ENCODE data around the gene FOXQ1. TPM values are rescaled to one million over a fixed set of nuclear protein-coding genes. Genes with fewer than 3 reads are reported as not detected.

The FOXQ1 gene
- total RNA-seq (2016; rRNA removed; fragmentation: Illumina TruSeq; extraction: Trizol) (39.2 and 39.8 TPM in 2 replicates), polyA plus RNA-seq (2011; rRNA removed) (25.3 and 35.2 TPM in 2 replicates), polyA minus RNA-seq (2011; rRNA and poly(A)+ RNA removed; ENCODE audit: low replicate concordance) (8.1 and 73.3 TPM in 2 replicates), Bru-seq, nascent RNA (percentile 99 among the genes with signal in this experiment), BruChase-seq, experiment 1, labeled RNA remaining after a 6-hour chase (percentile 95 among the genes with signal in this experiment), BruChase-seq, experiment 2, labeled RNA remaining after a 2-hour chase (percentile 100 among the genes with signal in this experiment)
- total RNA-seq (2016; cell fraction: cytosol; rRNA removed; fragmentation: Illumina TruSeq; extraction: Trizol; ENCODE audit: low read depth) = 15.7 and 16.9 TPM in 2 replicates
- 33.8 and 40.6 TPM in 2 replicates for total RNA-seq (2016; cell fraction: insoluble cytoplasmic fraction; rRNA removed; fragmentation: Illumina TruSeq; extraction: Trizol)
- 48.5 and 52.3 TPM in 2 replicates for total RNA-seq (2016; cell fraction: membrane; rRNA removed; fragmentation: Illumina TruSeq; extraction: Trizol)
- 33.3 and 37.9 TPM in 2 replicates for total RNA-seq (2016; cell fraction: nucleus; rRNA removed; fragmentation: Illumina TruSeq; extraction: Trizol)
- polyA plus RNA-seq (2011; cell fraction: cytosol; rRNA removed) = 23.3 and 28.0 TPM in 2 replicates
- 24.4 and 38.2 TPM in 2 replicates for polyA plus RNA-seq (2011; cell fraction: nucleus; rRNA removed)
- polyA plus RNA-seq (2012) = 29.4 and 33.5 TPM in 2 replicates
- polyA plus RNA-seq (2016; cell fraction: cytosol; fragmentation: Illumina TruSeq; extraction: Trizol; ENCODE audit: low read depth) = 14.0 and 20.5 TPM in 2 replicates
- polyA plus RNA-seq (2016; cell fraction: insoluble cytoplasmic fraction; fragmentation: Illumina TruSeq; extraction: Trizol; ENCODE audit: low read depth) = 80.2 and 86.7 TPM in 2 replicates
- polyA plus RNA-seq (2016; cell fraction: membrane; fragmentation: Illumina TruSeq; extraction: Trizol; ENCODE audit: low read depth) = 44.4 and 57.9 TPM in 2 replicates
- 69.2 and 74.9 TPM in 2 replicates for polyA plus RNA-seq (2016; cell fraction: nucleus; fragmentation: Illumina TruSeq; extraction: Trizol; ENCODE audit: insufficient read depth, low read depth)
- polyA minus RNA-seq (2011; cell fraction: cytosol; rRNA and poly(A)+ RNA removed) = 46.4 and 59.0 TPM in 2 replicates
- 48.1 and 66.8 TPM in 2 replicates for polyA minus RNA-seq (2011; cell fraction: nucleus; rRNA and poly(A)+ RNA removed)
- long read RNA-seq, experiment 1, transcript FOXQ1-201 (1 exons, 2,309 nt) = major isoform, 6 of 6 reads
- long read RNA-seq, experiment 1, partial matches to known transcripts = 0 of 6 reads
- long read RNA-seq, experiment 1, other reads (novel, unspliced or antisense) = 0 of 6 reads
- long read RNA-seq, experiment 2, transcript FOXQ1-201 (1 exons, 2,309 nt) = major isoform, 495 of 495 reads
- long read RNA-seq, experiment 2, partial matches to known transcripts = 0 of 495 reads
- long read RNA-seq, experiment 2, other reads (novel, unspliced or antisense) = 0 of 495 reads

- Histone ChIP-seq H3K36me3 (replicated peaks in 1 of 2; ENCODE audit: control insufficient read depth in 1 of 2, insufficient read depth in 2 of 2, low read length in 2 of 2) (no peaks in the 10 kb centered on the region), H3K4me3 (replicated peaks in 1 of 3; ENCODE audit: insufficient read depth in 1 of 3, low read depth in 2 of 3, low read length in 3 of 3) (peak within 1 kb of the TSS; percentile 98 to 99 (median 98)), H3K79me2 (ENCODE audit: insufficient read depth, low read length) (peaks cover 37% of the 10 kb centered on the region), H2AFZ (ENCODE audit: low read length) (peak within 1 kb of the TSS; percentile 1), H3K4me1 (ENCODE audit: insufficient read depth, low read length) (peaks cover 46% of the 10 kb centered on the region), H3K27me3 (ENCODE audit: control insufficient read depth in 1 of 2, insufficient read depth in 2 of 2, low read length in 2 of 2) (no peaks in the 10 kb centered on the region; a peak in 1 of 5 replicates), H3K4me2 (ENCODE audit: low read depth, low read length) (peak within 1 kb of the TSS; percentile 98), H3K9me3 (ENCODE audit: low read length) (no peaks in the 10 kb centered on the region), H4K20me1 (ENCODE audit: insufficient read depth, low read length) (peaks cover 15% of the 10 kb centered on the region), H3K9ac (ENCODE audit: insufficient read depth, low read depth, low read length) (peak within 1 kb of the TSS; percentile 99), H3K27ac (ENCODE audit: extremely low read length, insufficient read depth, low read length) (peak within 1 kb of the TSS; percentile 97)
- DNase-seq (ENCODE audit: low spot score) (peak; percentile 95), FAIRE-seq (peak; percentile 51), ATAC-seq (peak; percentile 79)
- POLR2A ChIA-PET = interaction anchor here (0.9 to 12.0 kb wide), 58 partner anchors 9 to 477 kb away, joined by 3 to 900 read pairs (median 8); no protein-coding TSS in a partner anchor
- CTCF ChIA-PET (ENCODE audit: low intra/inter-chr PET ratio, low total read pairs) = interaction anchor here (2.7 to 2.9 kb wide), 2 partner anchors 24 to 48 kb away, joined by 10 to 15 read pairs; no protein-coding TSS in a partner anchor
- no TSS peak for BruUV-seq (replicated peaks)
- under 1% methylated on average over 37 of the region's 75 CpGs for WGBS (ENCODE audit: low lambda C conversion rate)
- in situ Hi-C loops (cut with HindIII; ENCODE audit: extremely low pct_ligation_motif_present, low pct_unique_long_range_greater_than_20kb) = loop anchor here (5.0 kb wide), 2 partner anchors 44 to 254 kb away; no protein-coding TSS in a partner anchor
- intact Hi-C loops (cut with micrococcal nuclease; ENCODE audit: unreplicated experiment) = loop anchor here (1.0 to 5.0 kb wide), 7 partner anchors 24 to 256 kb away; no protein-coding TSS in a partner anchor
- TF ChIP-seq SOX6 (IDR thresholded peaks at IDR 0.05) (no peak), SOX6 (CRISPR knock-in tag; IDR thresholded peaks at IDR 0.05) (peak; percentile 90), NONO (IDR thresholded peaks at IDR 0.05) (no peak), NONO (CRISPR knock-in tag; conservative IDR thresholded peaks at IDR 0.05) (peak; percentile 96), ZNF850 (CRISPR knock-in tag; conservative IDR thresholded peaks at IDR 0.05) (0 out of 2 replicates have a peak, but pooled peaks have one; percentile 83), PCBP2 (optimal IDR thresholded peaks at IDR 0.05; ENCODE audit: low read depth, low read length, poor library complexity, severe bottlenecking) (no peak), ZNF557 (CRISPR knock-in tag; IDR thresholded peaks at IDR 0.05) (peak; percentile 49), SNAPC5 (CRISPR knock-in tag; IDR thresholded peaks at IDR 0.05; ENCODE audit: borderline replicate concordance) (peak; percentile 90; the same call in 1 of the 2 replicates), ZUFSP (CRISPR knock-in tag; IDR thresholded peaks at IDR 0.05; ENCODE audit: borderline replicate concordance) (no peak)
- TF ChIP-seq, protein P1, sequence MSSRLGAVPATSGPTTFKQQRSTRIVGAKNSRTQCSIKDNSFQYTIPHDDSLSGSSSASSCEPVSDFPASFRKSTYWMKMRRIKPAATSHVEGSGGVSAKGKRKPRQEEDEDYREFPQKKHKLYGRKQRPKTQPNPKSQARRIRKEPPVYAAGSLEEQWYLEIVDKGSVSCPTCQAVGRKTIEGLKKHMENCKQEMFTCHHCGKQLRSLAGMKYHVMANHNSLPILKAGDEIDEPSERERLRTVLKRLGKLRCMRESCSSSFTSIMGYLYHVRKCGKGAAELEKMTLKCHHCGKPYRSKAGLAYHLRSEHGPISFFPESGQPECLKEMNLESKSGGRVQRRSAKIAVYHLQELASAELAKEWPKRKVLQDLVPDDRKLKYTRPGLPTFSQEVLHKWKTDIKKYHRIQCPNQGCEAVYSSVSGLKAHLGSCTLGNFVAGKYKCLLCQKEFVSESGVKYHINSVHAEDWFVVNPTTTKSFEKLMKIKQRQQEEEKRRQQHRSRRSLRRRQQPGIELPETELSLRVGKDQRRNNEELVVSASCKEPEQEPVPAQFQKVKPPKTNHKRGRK (CRISPR knock-in tag; IDR thresholded peaks at IDR 0.05) = no peak
- TF ChIP-seq, protein P2, sequence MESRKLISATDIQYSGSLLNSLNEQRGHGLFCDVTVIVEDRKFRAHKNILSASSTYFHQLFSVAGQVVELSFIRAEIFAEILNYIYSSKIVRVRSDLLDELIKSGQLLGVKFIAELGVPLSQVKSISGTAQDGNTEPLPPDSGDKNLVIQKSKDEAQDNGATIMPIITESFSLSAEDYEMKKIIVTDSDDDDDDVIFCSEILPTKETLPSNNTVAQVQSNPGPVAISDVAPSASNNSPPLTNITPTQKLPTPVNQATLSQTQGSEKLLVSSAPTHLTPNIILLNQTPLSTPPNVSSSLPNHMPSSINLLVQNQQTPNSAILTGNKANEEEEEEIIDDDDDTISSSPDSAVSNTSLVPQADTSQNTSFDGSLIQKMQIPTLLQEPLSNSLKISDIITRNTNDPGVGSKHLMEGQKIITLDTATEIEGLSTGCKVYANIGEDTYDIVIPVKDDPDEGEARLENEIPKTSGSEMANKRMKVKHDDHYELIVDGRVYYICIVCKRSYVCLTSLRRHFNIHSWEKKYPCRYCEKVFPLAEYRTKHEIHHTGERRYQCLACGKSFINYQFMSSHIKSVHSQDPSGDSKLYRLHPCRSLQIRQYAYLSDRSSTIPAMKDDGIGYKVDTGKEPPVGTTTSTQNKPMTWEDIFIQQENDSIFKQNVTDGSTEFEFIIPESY (CRISPR knock-in tag; IDR thresholded peaks at IDR 0.05) = no peak
Measured at GRCh38 chr6:1311400-1312202, at the start of gene FOXQ1. Gene FOXQ1 (plus strand): TSS chr6:1312098. CDS start chr6:1312705, 607 bp downstream.
